SU-DHL-6 (cell line): Measurements from ENCODE around the gene TPI1.
A peak's percentile ranks its signal among the peaks of the same experiment; 100 is the strongest.

Experiments
- H2AFZ ChIP-seq: fragments of 200-600 bp; sonication (generic); 2 replicates; pipeline ENCODE4 v1.6.1; 2014; ENCODE audit warnings: low read depth, mild to moderate bottlenecking, moderate library complexity, mixed read lengths, antibody characterized with exemption, low read length; ENCODE audit not compliant: severe bottlenecking
- H3F3A ChIP-seq: fragments of 200-600 bp; shearing (Covaris generic); 2 replicates; pipeline ENCODE4 v1.6.0; 2016; ENCODE audit warnings: antibody characterized with exemption, mild to moderate bottlenecking; ENCODE audit not compliant: insufficient read depth
- H3K27ac ChIP-seq: fragments of 200-600 bp; sonication (generic); 2 replicates; pipeline ENCODE4 v1.5.1; 2016; ENCODE audit warnings: low read depth, mild to moderate bottlenecking, low read length, moderate library complexity, mixed read lengths
- H3K27me3 ChIP-seq: fragments of 200-600 bp; sonication (generic), shearing (Covaris generic); 2 replicates; pipeline ENCODE4 v1.6.0; 2014; ENCODE audit warnings: mild to moderate bottlenecking, low read length
- H3K36me3 ChIP-seq: fragments of 200-600 bp; sonication (generic); 2 replicates; pipeline ENCODE4 v1.6.1; 2014; ENCODE audit warnings: mild to moderate bottlenecking, low read length, mixed read lengths
- H3K4me2 ChIP-seq: fragments of 300-600, 200-600 bp; shearing (Covaris generic), sonication (generic); 2 replicates; pipeline ENCODE4 v1.6.0; 2014; ENCODE audit warnings: low read length, low read depth, mild to moderate bottlenecking; ENCODE audit not compliant: poor library complexity, severe bottlenecking
- H3K4me3 ChIP-seq: fragments of 200-600 bp; sonication (generic); 2 replicates; pipeline ENCODE4 v1.5.1; 2014; ENCODE audit warnings: antibody characterized with exemption, low read length, mild to moderate bottlenecking, mixed read lengths; ENCODE audit not compliant: insufficient read depth, poor library complexity, severe bottlenecking
- H3K79me2 ChIP-seq: fragments of 200-600 bp; sonication (generic); 2 replicates; pipeline ENCODE4 v1.6.1; 2014; ENCODE audit warnings: mild to moderate bottlenecking, low read length, moderate library complexity; ENCODE audit not compliant: insufficient read depth
- H3K9ac ChIP-seq: fragments of 200-600 bp; sonication (generic); 2 replicates; pipeline ENCODE4 v1.7.0; 2014; ENCODE audit warnings: mild to moderate bottlenecking, low read length
- H3K9me2 ChIP-seq: fragments of 200-600 bp; sonication (generic); replicated peaks from 2 replicates; pipeline ENCODE4 v1.6.1; 2014; ENCODE audit warnings: low read length; ENCODE audit not compliant: insufficient read depth
- H3K9me3 ChIP-seq: fragments of 200-600 bp; sonication (generic); 2 replicates; pipeline ENCODE4 v1.6.1; 2014; ENCODE audit warnings: low read length, mixed read lengths; ENCODE audit not compliant: insufficient read depth
- H4K20me1 ChIP-seq: fragments of 200-600 bp; sonication (generic); 2 replicates; pipeline ENCODE4 v1.6.1; 2014; ENCODE audit warnings: low read depth, mild to moderate bottlenecking, antibody characterized with exemption, low read length, moderate library complexity, mixed read lengths
- EZH2phosphoT487 ChIP-seq: fragments of 200-600 bp; sonication (generic), shearing (Covaris generic); conservative IDR thresholded peaks from 2 replicates; pipeline ENCODE4 v1.6.1; 2018; ENCODE audit warnings: mild to moderate bottlenecking, antibody characterized with exemption, low read length, moderate library complexity, mixed read lengths
- TF ChIP-seq, protein P1 (sequence below): fragments of 200-600 bp; sonication (generic); IDR thresholded peaks from one replicate; pipeline ENCODE4 v1.5.1; 2017; ENCODE audit warnings: antibody characterized with exemption, mild to moderate bottlenecking, low read length, moderate library complexity; ENCODE audit not compliant: insufficient read depth, poor library complexity, severe bottlenecking

TPI1 gene

DNA sequence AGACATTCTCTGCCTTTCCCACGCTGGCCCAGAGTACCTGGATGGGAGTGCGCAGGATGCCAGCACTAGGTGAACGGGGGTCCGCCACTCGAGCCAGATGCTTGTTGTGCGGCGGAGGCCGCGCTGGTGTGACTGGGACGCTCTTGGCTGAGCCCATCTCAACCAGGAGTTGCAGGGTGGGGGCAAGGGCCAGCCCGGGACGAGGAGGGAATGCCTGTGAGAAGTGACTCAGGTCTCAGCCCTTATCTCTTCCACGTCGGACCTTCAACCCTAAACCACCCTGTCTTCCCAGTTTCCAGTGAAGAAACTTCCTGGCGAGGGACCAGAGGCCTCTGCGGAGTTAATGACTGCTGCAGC lies 16.6 kb upstream of the TPI1 start:
- Histone ChIP-seq H3K9me2 (no peaks in the 10 kb centered on the region), H3K9ac (peak overlapping the region; percentile 93), H3K36me3 (no peaks in the 10 kb centered on the region), H3K27ac (peak overlapping the region; percentile 83), H3K4me3 (peak overlapping the region; percentile 87), H3K79me2 (peaks cover 40% of the 10 kb centered on the region), H3K9me3 (no peaks in the 10 kb centered on the region), H3K4me2 (peak overlapping the region; percentile 73), H4K20me1 (no peaks in the 10 kb centered on the region), H3K27me3 (no peaks in the 10 kb centered on the region), H2AFZ (peak overlapping the region; percentile 13), H3F3A (0 out of 2 replicates have a peak, but pooled peaks cover 4% of the 10 kb centered on the region)
- TF ChIP-seq, protein P1, sequence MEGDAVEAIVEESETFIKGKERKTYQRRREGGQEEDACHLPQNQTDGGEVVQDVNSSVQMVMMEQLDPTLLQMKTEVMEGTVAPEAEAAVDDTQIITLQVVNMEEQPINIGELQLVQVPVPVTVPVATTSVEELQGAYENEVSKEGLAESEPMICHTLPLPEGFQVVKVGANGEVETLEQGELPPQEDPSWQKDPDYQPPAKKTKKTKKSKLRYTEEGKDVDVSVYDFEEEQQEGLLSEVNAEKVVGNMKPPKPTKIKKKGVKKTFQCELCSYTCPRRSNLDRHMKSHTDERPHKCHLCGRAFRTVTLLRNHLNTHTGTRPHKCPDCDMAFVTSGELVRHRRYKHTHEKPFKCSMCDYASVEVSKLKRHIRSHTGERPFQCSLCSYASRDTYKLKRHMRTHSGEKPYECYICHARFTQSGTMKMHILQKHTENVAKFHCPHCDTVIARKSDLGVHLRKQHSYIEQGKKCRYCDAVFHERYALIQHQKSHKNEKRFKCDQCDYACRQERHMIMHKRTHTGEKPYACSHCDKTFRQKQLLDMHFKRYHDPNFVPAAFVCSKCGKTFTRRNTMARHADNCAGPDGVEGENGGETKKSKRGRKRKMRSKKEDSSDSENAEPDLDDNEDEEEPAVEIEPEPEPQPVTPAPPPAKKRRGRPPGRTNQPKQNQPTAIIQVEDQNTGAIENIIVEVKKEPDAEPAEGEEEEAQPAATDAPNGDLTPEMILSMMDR: no peak
- TF ChIP-seq EZH2phosphoT487: no peak

DNA sequence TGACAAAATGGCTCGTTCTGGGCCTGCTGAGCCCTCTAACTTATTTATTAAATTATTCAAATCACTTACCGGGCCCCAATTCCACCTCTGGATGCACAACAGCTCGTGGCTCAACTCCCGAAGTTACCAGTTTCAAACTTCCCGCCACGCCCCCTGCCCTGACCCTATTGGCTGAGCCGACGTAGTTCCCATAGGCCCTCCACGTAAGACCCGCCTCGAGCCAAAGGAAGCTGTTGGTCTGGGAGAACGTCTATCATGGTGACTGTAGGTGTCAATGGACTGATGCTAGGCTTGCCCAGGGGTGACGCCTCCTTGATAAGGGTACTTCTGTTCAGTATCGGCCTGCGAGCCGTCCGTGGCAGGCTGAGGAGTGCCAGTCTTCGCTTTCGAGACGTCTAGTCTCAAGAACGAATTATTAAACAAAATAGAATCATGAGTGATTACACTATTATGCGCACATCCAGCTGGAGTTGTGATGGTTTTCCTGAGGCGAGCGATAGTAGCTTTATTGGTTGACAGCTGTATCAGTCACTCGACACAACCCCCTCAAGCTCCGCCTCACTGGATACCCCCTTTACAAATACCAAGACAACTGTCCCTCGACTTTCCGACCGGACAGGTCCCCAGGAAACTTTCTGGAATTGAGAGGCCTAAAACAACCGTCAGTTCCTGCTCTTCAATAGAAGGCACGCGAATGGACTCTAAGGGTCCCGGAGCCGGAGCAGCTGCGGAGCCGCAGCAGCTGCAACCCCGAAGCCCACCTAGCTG lies 16.0 kb upstream of the TPI1 start, which contains the start of gene CDCA3:
CDCA3 (minus strand) TSS at position 134 of the 768 bp plus-strand sequence. CDS start 334 bp downstream, outside the sequence.
- H3K9me3 ChIP-seq: no peaks in the 10 kb centered on the region

DNA sequence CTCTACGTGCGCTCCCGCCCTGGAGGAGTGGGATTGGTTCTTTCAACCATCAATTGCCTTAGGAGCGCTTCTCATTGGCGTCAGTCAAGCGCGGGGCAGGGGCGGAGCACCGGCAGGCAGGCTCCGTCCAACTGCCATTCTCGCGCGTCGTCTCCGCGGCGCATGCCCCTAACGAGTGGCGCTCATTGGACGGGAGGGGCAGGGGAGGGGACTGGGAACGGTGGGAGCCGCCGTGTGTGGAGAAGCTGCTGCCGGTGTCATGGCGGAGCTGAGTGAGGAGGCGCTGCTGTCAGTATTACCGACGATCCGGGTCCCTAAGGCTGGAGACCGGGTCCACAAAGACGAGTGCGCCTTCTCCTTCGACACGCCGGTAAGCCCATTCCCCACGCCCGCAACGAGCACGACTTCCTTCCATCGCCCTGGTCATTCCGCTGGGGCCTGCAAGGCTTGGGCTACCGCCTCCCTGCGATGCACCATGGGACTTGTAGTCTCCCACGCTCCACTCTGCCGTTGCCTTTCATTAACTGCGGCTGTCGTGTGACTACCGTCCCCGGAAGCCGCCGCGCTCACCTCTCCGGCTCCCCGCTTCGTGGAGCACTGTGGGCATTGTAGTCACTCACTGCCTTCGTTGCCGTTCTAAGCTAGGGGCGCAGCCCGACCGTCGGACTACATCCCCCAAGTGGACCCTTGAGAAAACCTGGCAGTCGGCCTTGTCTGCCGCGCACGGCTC lies 15.2 kb upstream of the TPI1 start, which contains the start of gene USP5:
USP5 (plus strand) TSS at position 230 of the 730 bp plus-strand sequence; CDS start at position 260, 30 bp downstream.
- Histone ChIP-seq H4K20me1 (no peaks in the 10 kb centered on the region), H2AFZ (peak within 1 kb of the TSS; percentile 65)

More for the DNA sequence above, 16.0 kb upstream of the TPI1 start, which contains the start of gene CDCA3:
- Histone ChIP-seq H3F3A (0 out of 2 replicates have a peak, but pooled peaks cover 4% of the 10 kb centered on the region), H3K36me3 (no peaks in the 10 kb centered on the region), H3K27me3 (no peaks in the 10 kb centered on the region), H4K20me1 (no peaks in the 10 kb centered on the region), H3K79me2 (peaks cover 40% of the 10 kb centered on the region), H3K4me3 (peak within 1 kb of the TSS; percentile 87), H3K27ac (peak within 1 kb of the TSS; percentile 83), H3K4me2 (peak within 1 kb of the TSS; percentile 73), H3K9ac (peak within 1 kb of the TSS; percentile 93), H3K9me2 (no peaks in the 10 kb centered on the region), H2AFZ (peak within 1 kb of the TSS; percentile 65)
- TF ChIP-seq EZH2phosphoT487: no peak
- TF ChIP-seq, protein P1: no peak

More for the DNA sequence above, 15.2 kb upstream of the TPI1 start, which contains the start of gene USP5:
- peaks cover 40% of the 10 kb centered on the region for H3K79me2 ChIP-seq
- no peaks in the 10 kb centered on the region for H3K9me3 ChIP-seq
- peak within 1 kb of the TSS; percentile 73 for H3K4me2 ChIP-seq
- peak within 1 kb of the TSS; percentile 93 for H3K9ac ChIP-seq
- H3K27ac ChIP-seq: peak within 1 kb of the TSS; percentile 83
- H3F3A ChIP-seq: 0 out of 2 replicates have a peak, but pooled peaks cover 4% of the 10 kb centered on the region
- no peaks in the 10 kb centered on the region for H3K9me2 ChIP-seq
- H3K4me3 ChIP-seq: peak within 1 kb of the TSS; percentile 87
- H3K27me3 ChIP-seq: no peaks in the 10 kb centered on the region
- H3K36me3 ChIP-seq: no peaks in the 10 kb centered on the region
- no peak for TF ChIP-seq EZH2phosphoT487
